Aorta (tissue), 5 donors: Measurements from ENCODE around the gene PLD5. TPM values are rescaled to one million over a fixed set of nuclear protein-coding genes. Genes with fewer than 3 reads are reported as not detected.
A peak's percentile ranks its signal among the peaks of the same experiment; 100 is the strongest.

ENCODE experiments used
- ATAC-seq: fragments of 200-7000 bp; cut with Tn5 transposase; one replicate; pipeline ENCODE4 v1.9.1; 2022; ENCODE audit warnings: moderate library complexity; ENCODE audit not compliant: low FRiP score
- DNase-seq, 2 donors: peaks; one replicate each; pipeline ENCODE4 v3.0.0-alpha.2; 2020
- H3K27ac ChIP-seq, 2 donors: one replicate each; pipeline ENCODE4 v1.5.1; 2013; ENCODE audit warnings: low read length in 2 of 2, mild to moderate bottlenecking in 2 of 2, moderate library complexity in 2 of 2, control low read depth in 1 of 2, inconsistent platforms in 1 of 2, low read depth in 1 of 2
- H3K27me3 ChIP-seq, 2 donors: one replicate each; pipeline ENCODE4 v1.6.1; 2013; ENCODE audit warnings: control low read depth in 1 of 2, low read length in 1 of 2, mild to moderate bottlenecking in 1 of 2, moderate library complexity in 1 of 2; ENCODE audit not compliant: insufficient read depth in 2 of 2, control insufficient read depth in 1 of 2
- H3K36me3 ChIP-seq, 2 donors: one replicate each; pipeline ENCODE4 v1.6.1; 2013; ENCODE audit warnings: control low read depth in 1 of 2, low read length in 1 of 2, mild to moderate bottlenecking in 1 of 2; ENCODE audit not compliant: insufficient read depth in 2 of 2, control insufficient read depth in 1 of 2
- H3K4me1 ChIP-seq, 2 donors: one replicate each; pipeline ENCODE4 v1.6.1; 2013; ENCODE audit warnings: low read length in 2 of 2, control low read depth in 1 of 2, mild to moderate bottlenecking in 1 of 2, moderate library complexity in 1 of 2; ENCODE audit not compliant: insufficient read depth in 2 of 2, control insufficient read depth in 1 of 2
- H3K4me3 ChIP-seq, 2 donors: one replicate each; pipeline ENCODE4 v1.5.1; 2013; ENCODE audit warnings: low read length in 2 of 2, control low read depth in 1 of 2, mild to moderate bottlenecking in 1 of 2
- H3K9me3 ChIP-seq: one replicate; pipeline ENCODE4 v1.6.1; 2013; ENCODE audit warnings: mild to moderate bottlenecking, low read length; ENCODE audit not compliant: control insufficient read depth
- WGBS, 2 donors: extraction: QIAGEN DNeasy Blood & Tissue Kit; methylation state at CpG; one replicate each; pipeline ENCODE4 v1.1.7; 2013; 5-methylcytosine and 5-hydroxymethylcytosine counted together
- intact Hi-C, 2 donors: fragments of 100-400 bp; cut with DNase I; formaldehyde crosslinking; loops; one replicate each; pipeline versions ENCODE4 v1.14.2 to v1.15.0; 2022
- polyA plus RNA-seq, 2 donors: library from polyadenylated mRNA; stranded (reverse); fragments of 200-250 nt; gene quantifications; one replicate each; pipeline ENCODE4 v1.2.3, GENCODE V29; 2013
- total RNA-seq, 2 donors: library from RNA; stranded (reverse); fragmentation: NEBNext Ultra II Directional; extraction: Animal tissue kit (Norgen Biotek cat#: 25700); gene quantifications; one replicate each; pipeline ENCODE4 v1.2.1, GENCODE V29; 2021
- donor health status: healthy with polysubstance abuse.
- donor health status: Bipolar disorder and iron deficiency.
- donor health status: DM: no; HTN: no; CAD: no.
- donor health status: DM: no; HTN: no; CAD: no.
- donor health status: DM: yes; HTN: yes; CAD: no.

PLD5 gene
- total and polyA plus RNA-seq, 4 donors = 4.5 to 18.1 (median 10.1) TPM

DNA sequence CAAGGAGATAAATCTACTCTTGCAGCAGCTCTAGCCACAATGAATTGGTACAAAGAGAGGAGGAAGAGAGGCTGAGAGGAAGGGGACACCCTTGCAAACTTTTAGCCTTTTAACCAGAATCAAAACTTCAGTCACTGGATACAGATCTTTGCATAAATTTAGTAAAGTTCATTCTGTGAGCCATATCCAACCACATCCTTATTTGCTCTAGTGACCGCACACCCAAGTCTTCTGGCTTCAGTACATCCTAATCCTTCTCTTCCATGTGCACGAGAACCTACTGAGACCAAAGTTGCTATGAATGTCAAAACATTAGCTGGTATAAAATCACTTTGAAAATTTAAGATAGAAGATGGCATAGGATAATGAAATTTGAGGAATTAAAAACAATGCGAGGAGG is 21.9 kb upstream of the PLD5 start:
- Histone ChIP-seq H3K4me1 (no peaks in the 10 kb centered on the region), H3K36me3 (no peaks in the 10 kb centered on the region), H3K27me3 (no peaks in the 10 kb centered on the region), H3K4me3 (no peak overlapping the region), H3K27ac (no peak overlapping the region), H3K9me3 (no peaks in the 10 kb centered on the region)
- DNase-seq (no peak), ATAC-seq (no peak)
- 90 to 93% methylated on average over 3 of the region's 3 CpGs for WGBS, 2 donors
- intact Hi-C loops = no loop called here

DNA sequence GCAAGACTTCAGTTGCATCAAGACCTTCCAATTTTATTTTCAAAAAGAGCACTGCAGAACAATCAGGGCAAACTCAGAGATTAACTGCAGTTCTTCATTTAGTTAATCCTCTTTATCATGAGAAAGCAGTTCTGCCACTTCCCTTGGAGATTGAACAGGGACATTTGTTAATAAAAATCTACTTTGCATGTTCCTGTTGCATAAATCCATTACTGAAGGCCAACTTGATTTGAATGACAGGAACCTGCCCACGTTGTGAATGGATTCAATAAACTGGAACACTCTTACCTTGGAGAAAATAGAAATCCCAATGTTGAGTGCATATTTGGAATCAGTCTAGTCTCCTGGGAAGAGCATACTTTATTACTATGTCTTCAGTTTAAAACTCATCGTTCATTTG is 19.6 kb upstream of the PLD5 start:
- Histone ChIP-seq H3K4me3 (no peak overlapping the region), H3K27me3 (no peaks in the 10 kb centered on the region), H3K9me3 (no peaks in the 10 kb centered on the region), H3K4me1 (no peaks in the 10 kb centered on the region), H3K36me3 (no peaks in the 10 kb centered on the region), H3K27ac (no peak overlapping the region)
- intact Hi-C loops = no loop called here
- WGBS, 2 donors = 58% methylated on average over 2 of the region's 2 CpGs
- ATAC-seq (no peak), DNase-seq (no peak)

DNA sequence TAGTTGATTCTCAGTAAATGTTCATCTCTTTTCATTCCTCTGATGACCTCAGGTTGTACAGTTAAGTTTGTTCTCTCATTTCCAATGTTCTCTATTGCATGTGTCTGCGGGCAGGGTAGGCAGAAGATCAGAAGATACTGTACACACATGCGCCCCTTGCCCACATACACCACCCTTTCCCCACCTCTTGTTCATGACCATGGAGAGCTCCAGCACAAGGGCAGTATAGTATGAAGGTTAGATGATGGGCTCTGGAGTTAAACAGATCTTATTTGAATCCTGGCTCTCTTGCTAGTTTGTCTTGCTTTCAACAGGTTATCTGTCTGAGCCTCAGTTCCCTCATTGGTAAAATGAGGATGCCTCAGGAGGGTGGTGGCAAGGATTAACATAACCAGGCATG is 17.8 kb upstream of the PLD5 start:
- no peak overlapping the region for H3K4me3 ChIP-seq
- H3K4me1 ChIP-seq = no peaks in the 10 kb centered on the region
- H3K27ac ChIP-seq = no peak overlapping the region
- 94 to 97% methylated on average over 2 of the region's 2 CpGs for WGBS, 2 donors
- DNase-seq = no peak
- no peak for ATAC-seq
- H3K9me3 ChIP-seq = no peaks in the 10 kb centered on the region
- no peaks in the 10 kb centered on the region for H3K27me3 ChIP-seq
- H3K36me3 ChIP-seq = no peaks in the 10 kb centered on the region
- intact Hi-C loops = no loop called here

DNA sequence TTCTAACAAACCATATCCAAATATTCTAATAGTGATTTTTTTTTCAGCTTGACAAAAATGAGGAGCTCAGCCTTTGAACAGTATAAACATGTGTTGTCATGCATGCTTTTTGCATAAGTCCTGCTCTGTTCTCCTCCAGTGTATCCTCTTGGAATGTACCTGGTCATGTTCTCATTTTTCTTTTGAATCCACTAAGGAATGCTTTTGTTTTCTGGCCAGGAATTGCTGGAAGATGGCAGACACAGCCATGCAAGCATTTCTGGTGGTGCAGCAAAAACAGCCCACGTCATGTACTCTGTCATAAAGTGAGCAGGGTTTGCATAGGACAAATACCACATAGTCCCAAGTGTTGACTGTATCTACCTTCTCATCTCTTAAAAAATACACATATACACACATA is 11.5 kb upstream of the PLD5 start:
- DNase-seq (no peak), ATAC-seq (no peak)
- Histone ChIP-seq H3K27ac (no peak overlapping the region), H3K4me3 (no peak overlapping the region), H3K27me3 (no peaks in the 10 kb centered on the region), H3K36me3 (no peaks in the 10 kb centered on the region), H3K4me1 (peaks cover 0 to under 1% of the 10 kb centered on the region in 2 donors), H3K9me3 (no peaks in the 10 kb centered on the region)
- intact Hi-C loops = no loop called here
- 61 to 69% methylated on average over 1 of the region's 1 CpG for WGBS, 2 donors

DNA sequence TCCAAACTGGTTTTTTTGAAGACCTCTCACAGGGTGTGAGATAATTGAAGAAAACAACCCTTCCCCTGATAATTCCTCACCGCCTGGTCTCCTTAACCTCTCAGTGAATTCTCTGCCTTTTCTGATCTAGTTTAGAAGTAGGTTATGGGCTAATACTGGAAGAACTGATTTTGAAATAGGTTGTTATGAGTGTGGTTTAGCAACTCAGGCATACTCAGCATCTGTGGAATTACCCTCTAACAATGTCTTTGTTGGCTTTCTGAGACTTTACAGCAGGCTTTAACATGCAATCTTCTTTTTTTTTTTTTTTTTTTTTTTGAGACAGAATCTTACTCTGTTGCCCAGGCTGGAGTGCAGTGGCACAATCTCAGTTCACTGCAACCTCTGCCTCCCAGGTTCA is 10.3 kb upstream of the PLD5 start:
- peaks cover 0 to 1% of the 10 kb centered on the region in 2 donors for H3K4me1 ChIP-seq
- H3K27ac ChIP-seq = no peak overlapping the region
- no peak overlapping the region for H3K4me3 ChIP-seq
- no peak for DNase-seq
- no peaks in the 10 kb centered on the region for H3K27me3 ChIP-seq
- intact Hi-C loops = no loop called here
- no peaks in the 10 kb centered on the region for H3K36me3 ChIP-seq
- 91 to 96% methylated on average over 1 of the region's 1 CpG for WGBS, 2 donors
- no peaks in the 10 kb centered on the region for H3K9me3 ChIP-seq
- no peak for ATAC-seq

DNA sequence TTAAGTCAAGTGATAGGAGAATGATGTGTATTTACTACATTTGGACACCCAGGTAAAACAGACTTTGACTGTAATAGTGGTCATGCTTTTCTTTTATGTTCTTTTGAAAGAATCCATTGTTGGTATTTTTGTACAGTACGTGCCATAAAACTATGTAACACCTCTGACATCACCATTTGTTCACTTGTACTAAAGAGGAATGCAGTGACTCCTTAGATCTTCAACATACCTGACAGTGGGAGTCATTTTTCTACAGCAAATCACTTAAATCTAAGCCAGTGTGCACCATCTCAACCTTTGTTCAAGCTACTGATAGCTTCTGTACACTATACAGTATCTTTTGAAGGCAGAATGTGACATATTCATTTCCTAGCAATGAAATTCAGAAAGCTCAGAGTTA is 6.3 kb upstream of the PLD5 start:
- intact Hi-C loops = no loop called here
- Histone ChIP-seq H3K4me1 (peaks cover 0 to 1% of the 10 kb centered on the region in 2 donors), H3K36me3 (no peaks in the 10 kb centered on the region), H3K27ac (no peak overlapping the region), H3K9me3 (no peaks in the 10 kb centered on the region), H3K4me3 (no peak overlapping the region), H3K27me3 (no peaks in the 10 kb centered on the region)
- ATAC-seq = no peak
- DNase-seq = no peak
- WGBS, 2 donors = 74 to 80% methylated on average over 1 of the region's 1 CpG

DNA sequence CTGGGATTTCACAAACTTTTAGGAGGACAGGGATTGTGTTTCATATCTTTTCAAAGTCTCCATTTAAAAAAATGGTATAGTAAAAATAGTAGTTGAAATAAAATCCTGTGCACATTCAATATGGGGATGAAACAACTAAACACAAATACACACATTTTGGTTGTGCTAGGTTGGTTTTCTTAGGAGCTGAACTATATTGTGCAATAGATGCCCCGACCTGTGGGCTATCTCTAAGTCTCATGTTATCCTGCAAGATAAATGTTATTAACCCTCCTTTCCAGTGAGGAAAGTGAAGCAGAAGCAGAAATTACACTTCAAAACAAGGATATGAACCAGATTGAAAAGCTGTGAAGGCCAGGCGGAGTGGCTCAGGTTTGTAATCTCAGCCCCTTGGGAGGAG is 1.3 kb upstream of the PLD5 start:
- peak overlapping the region in 1 of 2 donors; percentile 72 for H3K4me3 ChIP-seq
- DNase-seq = no peak
- ATAC-seq = no peak
- peaks cover 0 to 1% of the 10 kb centered on the region in 2 donors for H3K4me1 ChIP-seq
- H3K36me3 ChIP-seq = no peaks in the 10 kb centered on the region
- no peaks in the 10 kb centered on the region for H3K27me3 ChIP-seq
- H3K27ac ChIP-seq = no peak overlapping the region
- no peaks in the 10 kb centered on the region for H3K9me3 ChIP-seq
- 88% methylated on average over 2 of the region's 2 CpGs for WGBS, 2 donors
- intact Hi-C loops = loop anchor here in 1 of 2 donors (10.0 kb wide), 1 partner anchor 51 kb away; no protein-coding TSS in a partner anchor

DNA sequence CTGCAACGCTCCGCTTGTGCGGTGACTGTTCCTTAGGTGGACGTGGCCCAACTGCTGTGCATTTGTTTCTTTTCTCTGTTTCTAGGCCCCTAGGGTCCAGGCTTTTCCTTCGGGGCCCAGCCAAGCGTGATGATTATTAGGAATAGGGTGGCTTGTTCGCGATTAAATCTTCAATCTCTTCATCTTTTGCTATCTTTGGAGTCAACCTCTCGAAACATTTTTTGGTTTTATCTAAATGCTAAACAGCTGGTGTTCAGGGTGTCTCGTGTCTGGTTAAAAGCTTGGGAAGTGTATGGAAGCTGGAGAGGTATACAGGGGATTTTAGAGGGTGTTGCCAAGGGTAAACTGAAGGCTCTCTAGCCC is 844 bp upstream of the PLD5 start:
- DNase-seq (no peak), ATAC-seq (no peak)
- Histone ChIP-seq H3K27ac (no peak overlapping the region), H3K36me3 (no peaks in the 10 kb centered on the region), H3K4me1 (peaks cover 0 to 1% of the 10 kb centered on the region in 2 donors), H3K9me3 (no peaks in the 10 kb centered on the region), H3K4me3 (peak overlapping the region; percentile 72 to 74), H3K27me3 (no peaks in the 10 kb centered on the region)
- 1 to 2% methylated on average over 10 of the region's 10 CpGs for WGBS, 2 donors
- intact Hi-C loops = loop anchor here in 1 of 2 donors (10.0 kb wide), 1 partner anchor 51 kb away; no protein-coding TSS in a partner anchor

DNA sequence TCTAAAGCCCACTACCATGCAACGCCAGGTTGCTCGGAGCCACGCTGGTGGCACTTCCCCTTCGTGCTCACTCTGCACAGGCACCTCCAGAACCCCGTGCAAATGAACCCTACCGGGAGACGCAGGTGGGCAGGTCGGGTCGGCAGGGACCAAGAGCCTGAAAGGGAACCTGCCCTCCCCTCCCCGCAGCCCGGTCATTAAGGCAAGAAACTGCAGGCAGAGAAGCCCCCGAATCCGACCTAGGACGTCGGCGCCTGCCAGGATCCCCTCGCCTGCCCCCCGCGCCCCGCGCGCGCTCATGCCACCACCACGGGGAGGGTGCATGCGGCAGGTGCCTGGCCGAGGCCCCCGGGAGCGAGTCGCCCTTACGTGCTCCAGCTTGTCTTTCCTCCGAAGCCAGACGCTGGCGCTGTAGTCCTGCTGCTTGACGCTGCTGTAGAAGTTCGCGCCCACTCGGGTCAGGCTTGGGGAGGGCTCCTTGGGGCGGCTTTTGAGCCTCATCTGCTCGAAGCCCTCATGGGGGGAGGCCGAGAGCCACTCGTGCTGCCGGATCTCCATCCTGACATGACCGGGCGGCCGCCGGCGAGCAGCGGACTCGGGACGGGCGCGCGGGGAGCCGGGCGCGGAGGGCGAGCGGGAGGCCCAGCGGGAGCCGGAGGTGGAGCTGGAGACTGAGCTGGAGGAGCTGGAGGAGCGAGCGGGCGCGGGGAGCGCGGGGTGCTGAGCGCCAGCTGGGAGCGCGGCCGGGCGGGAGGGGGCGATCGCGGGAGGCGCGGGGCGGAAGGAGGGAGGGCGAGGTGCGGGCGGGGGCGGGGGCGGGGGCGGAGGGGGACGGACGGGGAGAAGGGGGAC is 552 bp downstream of the PLD5 start:
- intact Hi-C loops = loop anchor here (5.0 to 10.0 kb wide), 2 partner anchors 49 to 57 kb away; no protein-coding TSS in a partner anchor
- peaks cover 0 to 1% of the 10 kb centered on the region in 2 donors for H3K4me1 ChIP-seq
- 0 to 2% methylated on average over 64 to 84 of the region's 85 CpGs for WGBS, 2 donors
- no peak overlapping the region for H3K27ac ChIP-seq
- H3K36me3 ChIP-seq = no peaks in the 10 kb centered on the region
- DNase-seq (peak; percentile 51 to 88), ATAC-seq (peak; percentile 84)
- H3K4me3 ChIP-seq = peak overlapping the region; percentile 72 to 74
- H3K27me3 ChIP-seq = no peaks in the 10 kb centered on the region
- no peaks in the 10 kb centered on the region for H3K9me3 ChIP-seq
